ENCODE results near the gene METTL23.
"Not testable (repeated sequence)": the region's sequence is repeated elsewhere in the genome, so short reads cannot be mapped to it uniquely, and the experiment has no call there.

- not testable (repeated sequence) for TF ChIP-seq CTCF, POLR2A (IDR thresholded peaks at IDR 0.05)
Measured at GRCh38 chr17:76739568-76740115, 13.0 kb downstream of the METTL23 start.

Measured in lower leg skin (tissue), 3 donors.